Measurements from ENCODE around the gene QDPR.
A peak's percentile ranks its signal among the peaks of the same experiment; 100 is the strongest.
"Not testable (repeated sequence)": the region's sequence is repeated elsewhere in the genome, so short reads cannot be mapped to it uniquely, and the experiment has no call there.

The QDPR gene

GRCh38 chr4:17511950-17512795 is at the start of gene QDPR:
Gene QDPR (minus strand): TSS chr4:17512090. CDS start chr4:17512054, 36 bp downstream.
- peak; percentile 56 for DNase-seq

GRCh38 chr4:17561195-17561909 is 49.5 kb upstream of the QDPR start:
- no peak for DNase-seq

- no peak for DNase-seq
Observed at GRCh38 chr4:17560065-17560673, 48.3 kb upstream of the QDPR start.

GRCh38 chr4:17559709-17560048 is 47.8 kb upstream of the QDPR start:
- no peak for DNase-seq

- no peak for DNase-seq
Observed at GRCh38 chr4:17558941-17559708, 47.2 kb upstream of the QDPR start.

GRCh38 chr4:17557880-17558279 is 46.0 kb upstream of the QDPR start:
- no peak for DNase-seq

- no peak for DNase-seq
Observed at GRCh38 chr4:17556498-17556897, 44.6 kb upstream of the QDPR start.

GRCh38 chr4:17554568-17554967 is 42.7 kb upstream of the QDPR start:
- no peak for DNase-seq

- DNase-seq, result no peak
Observed at GRCh38 chr4:17552427-17552826, 40.5 kb upstream of the QDPR start.

- DNase-seq, result no peak
Observed at GRCh38 chr4:17550549-17550948, 38.7 kb upstream of the QDPR start.

- DNase-seq, result no peak
Observed at GRCh38 chr4:17546678-17547077, 34.8 kb upstream of the QDPR start.

GRCh38 chr4:17546222-17546621 is 34.3 kb upstream of the QDPR start:
- DNase-seq, result no peak

GRCh38 chr4:17545374-17546140 is 33.7 kb upstream of the QDPR start:
- no peak for DNase-seq

GRCh38 chr4:17544831-17545234 is 32.9 kb upstream of the QDPR start:
- no peak for DNase-seq

GRCh38 chr4:17544205-17544604 is 32.3 kb upstream of the QDPR start:
- DNase-seq, result peak; percentile 7

- DNase-seq, result not testable (repeated sequence)
Observed at GRCh38 chr4:17537060-17537459, 25.2 kb upstream of the QDPR start.

- DNase-seq, result no peak
Observed at GRCh38 chr4:17535906-17536305, 24.0 kb upstream of the QDPR start.

- no peak for DNase-seq
Observed at GRCh38 chr4:17535242-17535641, 23.4 kb upstream of the QDPR start.

- no peak for DNase-seq
Observed at GRCh38 chr4:17534705-17535104, 22.8 kb upstream of the QDPR start.

- no peak for DNase-seq
Observed at GRCh38 chr4:17531538-17532285, 19.8 kb upstream of the QDPR start.

GRCh38 chr4:17528551-17529165 is 16.8 kb upstream of the QDPR start:
- DNase-seq, result no peak
